ENCODE results near the gene CFAP90. TPM values are rescaled to one million over a fixed set of nuclear protein-coding genes. Genes with fewer than 3 reads are reported as not detected.

CFAP90 gene
- total RNA-seq, 1 donor from 2014 or later, result 5.3 TPM

DNA sequence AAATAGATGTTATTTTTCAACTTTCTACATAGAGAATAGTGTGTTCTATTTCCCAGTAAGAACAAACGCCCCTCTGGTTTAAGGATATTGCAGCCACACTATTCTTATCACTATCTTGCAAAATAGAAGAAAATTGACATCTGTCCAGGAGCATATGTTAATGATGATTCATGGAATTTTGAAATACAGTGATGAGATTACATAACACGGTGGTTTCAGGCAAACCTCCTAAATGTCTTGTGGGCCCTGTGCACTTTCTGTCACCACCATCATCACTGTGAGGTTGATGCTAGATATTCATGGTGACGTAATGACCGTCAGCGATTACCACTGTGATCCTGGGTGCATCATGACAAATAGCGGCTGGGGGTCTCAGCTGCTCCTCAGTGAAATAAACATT is 48.1 kb downstream of the CFAP90 start:
- Mint-ChIP-seq H3K27ac (no peak overlapping the region), H3K4me1 (ENCODE audit: unreplicated experiment) (no peaks in the 10 kb centered on the region), H3K4me3 (no peak overlapping the region), H3K27me3 (no peaks in the 10 kb centered on the region), H3K36me3 (no peaks in the 10 kb centered on the region), H3K9me3 (no peaks in the 10 kb centered on the region)
- DNase-seq (ENCODE audit: extremely low spot score, unreplicated experiment), result no peak
- TF ChIP-seq, protein P1, sequence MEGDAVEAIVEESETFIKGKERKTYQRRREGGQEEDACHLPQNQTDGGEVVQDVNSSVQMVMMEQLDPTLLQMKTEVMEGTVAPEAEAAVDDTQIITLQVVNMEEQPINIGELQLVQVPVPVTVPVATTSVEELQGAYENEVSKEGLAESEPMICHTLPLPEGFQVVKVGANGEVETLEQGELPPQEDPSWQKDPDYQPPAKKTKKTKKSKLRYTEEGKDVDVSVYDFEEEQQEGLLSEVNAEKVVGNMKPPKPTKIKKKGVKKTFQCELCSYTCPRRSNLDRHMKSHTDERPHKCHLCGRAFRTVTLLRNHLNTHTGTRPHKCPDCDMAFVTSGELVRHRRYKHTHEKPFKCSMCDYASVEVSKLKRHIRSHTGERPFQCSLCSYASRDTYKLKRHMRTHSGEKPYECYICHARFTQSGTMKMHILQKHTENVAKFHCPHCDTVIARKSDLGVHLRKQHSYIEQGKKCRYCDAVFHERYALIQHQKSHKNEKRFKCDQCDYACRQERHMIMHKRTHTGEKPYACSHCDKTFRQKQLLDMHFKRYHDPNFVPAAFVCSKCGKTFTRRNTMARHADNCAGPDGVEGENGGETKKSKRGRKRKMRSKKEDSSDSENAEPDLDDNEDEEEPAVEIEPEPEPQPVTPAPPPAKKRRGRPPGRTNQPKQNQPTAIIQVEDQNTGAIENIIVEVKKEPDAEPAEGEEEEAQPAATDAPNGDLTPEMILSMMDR (conservative IDR thresholded peaks at IDR 0.05), result no peak

DNA sequence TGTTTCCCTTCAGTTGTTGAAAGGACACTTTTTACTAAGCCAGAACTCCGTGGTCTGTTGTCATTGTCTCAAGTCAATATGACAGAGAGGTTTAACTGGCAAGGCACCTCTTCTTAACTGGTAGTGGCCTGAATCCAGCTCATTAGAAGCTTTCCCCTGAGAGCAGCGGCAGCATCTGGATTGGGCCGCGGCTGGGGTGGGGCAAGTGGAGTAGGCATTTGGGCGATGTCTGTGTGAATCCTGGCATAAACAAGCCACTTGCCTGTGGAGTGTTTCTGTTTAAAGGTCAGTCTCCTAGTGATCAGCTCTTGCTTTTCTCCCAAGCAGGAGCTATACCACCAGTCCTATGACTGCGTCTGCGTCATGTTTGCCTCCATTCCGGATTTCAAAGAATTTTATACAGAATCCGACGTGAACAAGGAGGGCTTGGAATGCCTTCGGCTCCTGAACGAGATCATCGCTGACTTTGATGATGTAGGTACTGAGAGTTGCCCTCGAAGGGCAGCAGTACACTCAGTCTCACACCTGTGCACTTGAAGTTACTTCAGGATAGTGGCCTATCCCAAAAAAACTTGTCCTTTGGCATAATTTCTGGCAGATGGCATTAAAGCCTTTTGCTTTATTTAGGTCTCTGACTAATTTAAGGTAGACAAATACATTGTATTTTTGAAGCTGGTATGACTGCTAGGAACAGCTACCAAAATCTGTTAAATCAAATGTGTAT is 48.9 kb downstream of the CFAP90 start:
- TF ChIP-seq, protein P1 (conservative IDR thresholded peaks at IDR 0.05), result no peak
- H3K36me3 Mint-ChIP-seq, result no peaks in the 10 kb centered on the region
- no peaks in the 10 kb centered on the region for H3K9me3 Mint-ChIP-seq
- H3K4me1 Mint-ChIP-seq (ENCODE audit: unreplicated experiment), result no peaks in the 10 kb centered on the region
- DNase-seq (ENCODE audit: extremely low spot score, unreplicated experiment), result no peak
- no peak overlapping the region for H3K4me3 Mint-ChIP-seq
- no peak overlapping the region for H3K27ac Mint-ChIP-seq
- H3K27me3 Mint-ChIP-seq, result no peaks in the 10 kb centered on the region

DNA sequence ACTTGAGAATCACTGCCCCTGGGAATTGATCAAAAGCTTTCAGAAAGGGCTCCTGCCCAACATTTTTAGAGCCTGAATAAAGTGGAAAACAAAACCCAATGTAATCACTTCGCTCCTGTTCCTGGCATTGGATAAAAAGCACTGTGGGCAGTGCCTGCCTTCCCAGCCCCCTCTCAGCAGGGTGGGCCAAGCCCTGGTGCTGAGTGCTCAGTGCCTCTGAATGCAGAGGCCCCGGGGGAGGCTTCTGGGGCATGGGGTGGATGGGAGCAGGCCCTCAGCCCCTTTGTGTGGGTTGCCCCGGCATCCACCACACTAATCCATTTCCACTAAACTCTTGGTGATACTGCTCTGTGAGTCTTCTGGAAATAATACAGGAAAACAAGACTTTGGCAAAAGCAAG is 55.6 kb downstream of the CFAP90 start:
- Mint-ChIP-seq H3K27me3 (no peaks in the 10 kb centered on the region), H3K9me3 (no peaks in the 10 kb centered on the region), H3K4me1 (ENCODE audit: unreplicated experiment) (no peaks in the 10 kb centered on the region), H3K36me3 (no peaks in the 10 kb centered on the region), H3K27ac (no peak overlapping the region), H3K4me3 (no peak overlapping the region)
- no peak for DNase-seq (ENCODE audit: extremely low spot score, unreplicated experiment)
- TF ChIP-seq, protein P1 (conservative IDR thresholded peaks at IDR 0.05), result no peak

DNA sequence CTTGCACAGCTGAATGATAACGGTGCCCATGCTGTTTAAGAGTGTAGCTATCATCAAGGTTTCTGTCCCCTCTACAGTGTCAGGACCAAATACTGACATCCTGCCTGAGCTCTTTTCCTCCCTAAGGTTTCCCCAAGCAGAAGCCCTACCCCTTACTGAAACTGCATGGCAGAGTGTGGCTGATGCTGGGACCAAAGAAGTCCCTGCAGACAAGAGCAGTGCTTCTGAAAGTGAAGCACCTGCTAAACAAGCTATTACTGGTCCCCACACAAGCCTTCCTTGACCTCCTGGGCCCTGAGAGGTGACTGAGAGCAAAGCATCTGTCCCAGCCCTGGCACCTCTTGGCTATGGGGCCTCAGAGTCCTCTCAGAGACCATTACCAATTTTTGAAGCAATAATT is 56.1 kb downstream of the CFAP90 start:
- DNase-seq (ENCODE audit: extremely low spot score, unreplicated experiment), result no peak
- Mint-ChIP-seq H3K27me3 (peaks cover 3% of the 10 kb centered on the region), H3K9me3 (no peaks in the 10 kb centered on the region), H3K4me1 (ENCODE audit: unreplicated experiment) (no peaks in the 10 kb centered on the region), H3K36me3 (no peaks in the 10 kb centered on the region), H3K27ac (no peak overlapping the region), H3K4me3 (no peak overlapping the region)
- TF ChIP-seq, protein P1 (conservative IDR thresholded peaks at IDR 0.05), result no peak

DNA sequence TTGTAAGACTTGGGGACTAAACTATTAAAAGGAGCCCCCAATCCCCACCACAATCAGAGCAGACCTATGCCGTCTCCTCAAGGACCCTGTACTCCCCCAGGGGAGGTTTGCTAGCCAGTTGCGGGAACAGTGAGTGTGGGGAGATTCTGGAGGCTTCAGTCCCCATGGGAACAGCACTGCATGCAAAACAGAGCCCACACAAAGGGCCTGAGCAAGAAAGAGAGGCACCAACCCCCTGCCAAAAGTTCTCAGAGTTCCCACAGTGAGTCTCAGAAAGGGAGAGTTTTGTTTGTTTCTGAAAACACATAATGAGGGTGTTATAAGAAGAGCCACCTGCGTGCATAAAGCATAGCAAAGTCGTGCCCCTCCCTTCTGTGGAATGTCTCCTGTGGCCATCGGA is 56.6 kb downstream of the CFAP90 start:
- Mint-ChIP-seq H3K4me3 (no peak overlapping the region), H3K9me3 (no peaks in the 10 kb centered on the region), H3K36me3 (no peaks in the 10 kb centered on the region), H3K27me3 (peaks cover 3% of the 10 kb centered on the region), H3K27ac (no peak overlapping the region), H3K4me1 (ENCODE audit: unreplicated experiment) (no peaks in the 10 kb centered on the region)
- no peak for DNase-seq (ENCODE audit: extremely low spot score, unreplicated experiment)
- TF ChIP-seq, protein P1 (conservative IDR thresholded peaks at IDR 0.05), result no peak
